GM19023 (cell line): ENCODE results near the gene C1orf35.
A peak's percentile ranks its signal among the peaks of the same experiment; 100 is the strongest.

Experiments used
- ATAC-seq: cut with Tn5 transposase; IDR thresholded peaks from one replicate; pipeline ENCODE4 v1.9.1; 2021; ENCODE audit warnings: mild to moderate bottlenecking, moderate library complexity; ENCODE audit not compliant: unreplicated experiment

The C1orf35 gene

DNA sequence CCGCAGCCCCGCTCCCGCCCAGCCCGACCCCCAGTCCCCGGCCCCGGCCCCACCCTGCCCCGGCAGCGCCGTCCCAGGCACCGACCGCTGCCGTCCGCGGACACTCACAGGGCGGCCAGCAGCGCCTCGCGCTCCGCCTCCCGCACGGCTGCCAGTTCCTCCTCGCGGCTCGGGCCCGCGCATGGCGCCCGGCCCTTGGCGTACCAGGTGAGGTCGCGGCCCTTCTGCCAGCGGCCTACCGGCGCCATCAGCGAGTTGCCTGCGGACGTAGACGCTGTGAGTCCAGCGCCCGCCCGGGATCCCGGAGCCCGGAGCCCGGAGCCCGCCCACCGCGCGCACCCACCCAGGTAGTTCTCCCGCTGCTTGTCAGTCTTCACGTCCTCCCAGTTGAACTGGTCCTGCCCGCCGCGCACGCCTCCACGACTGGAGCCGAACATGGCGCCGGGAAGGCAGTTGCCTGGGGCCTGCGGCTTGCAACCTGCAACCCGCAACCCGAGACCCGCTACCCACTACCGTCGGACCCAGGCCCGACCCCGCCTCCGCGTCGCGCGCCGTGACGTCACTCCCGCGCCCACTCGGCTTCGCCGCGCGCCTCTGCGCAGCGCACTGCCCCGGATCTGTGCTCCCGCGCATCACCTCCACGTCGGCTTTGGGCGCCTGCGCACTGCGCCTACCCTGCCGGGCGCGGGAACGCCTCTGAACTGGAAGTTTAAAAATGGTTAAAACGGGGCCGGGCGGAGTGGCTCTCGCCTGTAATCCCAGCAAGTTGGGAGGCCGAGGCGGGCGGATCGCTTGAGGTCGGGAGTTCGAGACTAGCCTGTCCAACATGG lies at the start of gene C1orf35:
Gene C1orf35, minus strand, starts transcription at position 535 of the 830 bp plus-strand sequence. Its CDS starts 98 bp downstream, at position 437.
- ATAC-seq = peak; percentile 76

DNA sequence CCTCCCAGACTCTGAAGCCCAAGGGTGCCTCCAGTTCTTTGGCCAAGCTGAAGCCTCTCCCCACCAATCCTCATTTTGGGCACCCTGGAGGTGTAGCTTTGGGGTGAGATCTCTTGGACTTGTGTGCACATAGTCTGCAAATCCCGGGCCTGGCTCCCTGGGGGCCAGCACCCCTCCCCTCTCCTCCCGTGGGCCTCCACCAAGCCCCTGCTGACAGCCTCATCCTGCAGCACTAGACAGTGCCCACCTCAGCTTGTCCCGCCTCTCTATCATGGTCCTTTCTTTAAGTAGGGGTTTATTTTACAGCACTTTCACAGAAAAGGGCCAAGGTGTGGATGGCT lies 49.8 kb upstream of the C1orf35 start:
- ATAC-seq = no peak

GRCh38 chr1:228152097-228152917 lies 49.2 kb upstream of the C1orf35 start:
- no peak for ATAC-seq

- no peak for ATAC-seq
Measured at GRCh38 chr1:228151180-228151925, 48.2 kb upstream of the C1orf35 start.

- no peak for ATAC-seq
Measured at GRCh38 chr1:228150461-228151179, 47.5 kb upstream of the C1orf35 start.

- ATAC-seq = no peak
Measured at GRCh38 chr1:228150120-228150460, 47.0 kb upstream of the C1orf35 start.

GRCh38 chr1:228149406-228150119 lies 46.4 kb upstream of the C1orf35 start, which contains the start of gene GJC2:
Gene GJC2, plus strand, starts transcription at chr1:228149930. Its CDS starts 7,829 bp downstream, at chr1:228157759.
- ATAC-seq = no peak

DNA sequence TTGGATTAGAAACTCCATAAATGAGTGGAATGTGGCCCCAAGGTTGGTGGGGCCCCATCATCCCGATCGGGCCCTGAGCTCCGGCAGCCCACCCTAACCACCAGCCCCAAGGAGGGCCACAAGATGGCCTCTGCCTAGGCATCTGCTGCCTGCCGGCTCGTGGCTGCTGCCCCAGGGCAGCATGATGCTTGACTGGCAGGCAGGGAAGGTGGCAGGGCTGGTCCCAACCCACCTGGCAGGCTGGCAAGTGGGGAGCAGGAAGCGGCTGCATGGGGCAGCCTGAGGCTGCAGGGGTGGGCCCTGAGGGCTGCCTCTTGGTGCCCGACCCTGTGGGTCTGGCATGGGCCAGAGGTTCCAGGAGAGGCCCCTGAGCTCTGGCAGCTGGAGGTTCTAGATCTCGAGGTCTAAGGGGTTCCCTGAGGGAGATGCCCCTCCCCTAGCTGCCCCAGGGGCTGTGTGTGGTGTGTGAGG lies 45.8 kb upstream of the C1orf35 start:
- no peak for ATAC-seq

DNA sequence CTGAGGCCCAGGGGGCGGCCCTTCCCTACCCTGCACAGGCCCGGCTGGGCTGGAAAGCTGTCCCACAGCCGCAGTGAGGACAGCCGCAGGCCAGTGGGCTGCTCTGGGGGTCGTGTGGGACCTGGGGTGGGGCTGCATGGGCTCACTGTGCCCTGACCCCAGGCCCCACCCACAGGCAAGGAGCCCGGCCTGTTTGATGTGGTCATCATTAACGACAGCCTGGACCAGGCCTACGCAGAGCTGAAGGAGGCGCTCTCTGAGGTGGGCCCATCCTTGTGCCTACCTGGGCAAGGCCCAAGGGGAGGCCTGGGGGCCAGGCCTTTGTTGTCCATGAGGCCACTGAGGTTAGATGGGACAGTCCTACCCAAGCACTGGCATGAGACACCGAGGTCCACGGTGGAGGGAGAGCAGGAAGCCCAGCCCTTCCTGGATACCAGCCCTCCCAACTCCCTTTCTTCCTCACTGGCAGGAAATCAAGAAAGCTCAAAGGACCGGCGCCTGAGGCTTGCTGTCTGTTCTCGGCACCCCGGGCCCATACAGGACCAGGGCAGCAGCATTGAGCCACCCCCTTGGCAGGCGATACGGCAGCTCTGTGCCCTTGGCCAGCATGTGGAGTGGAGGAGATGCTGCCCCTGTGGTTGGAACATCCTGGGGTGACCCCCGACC lies 45.2 kb upstream of the C1orf35 start:
- no peak for ATAC-seq

- no peak for ATAC-seq
Measured at GRCh38 chr1:228147768-228148167, 44.6 kb upstream of the C1orf35 start.

- ATAC-seq = no peak
Measured at GRCh38 chr1:228147151-228147693, 44.1 kb upstream of the C1orf35 start.

- ATAC-seq = no peak
Measured at GRCh38 chr1:228146417-228147150, 43.5 kb upstream of the C1orf35 start.

- ATAC-seq = no peak
Measured at GRCh38 chr1:228145463-228146416, 42.6 kb upstream of the C1orf35 start.

GRCh38 chr1:228144993-228145343 lies 41.8 kb upstream of the C1orf35 start:
- ATAC-seq = no peak

DNA sequence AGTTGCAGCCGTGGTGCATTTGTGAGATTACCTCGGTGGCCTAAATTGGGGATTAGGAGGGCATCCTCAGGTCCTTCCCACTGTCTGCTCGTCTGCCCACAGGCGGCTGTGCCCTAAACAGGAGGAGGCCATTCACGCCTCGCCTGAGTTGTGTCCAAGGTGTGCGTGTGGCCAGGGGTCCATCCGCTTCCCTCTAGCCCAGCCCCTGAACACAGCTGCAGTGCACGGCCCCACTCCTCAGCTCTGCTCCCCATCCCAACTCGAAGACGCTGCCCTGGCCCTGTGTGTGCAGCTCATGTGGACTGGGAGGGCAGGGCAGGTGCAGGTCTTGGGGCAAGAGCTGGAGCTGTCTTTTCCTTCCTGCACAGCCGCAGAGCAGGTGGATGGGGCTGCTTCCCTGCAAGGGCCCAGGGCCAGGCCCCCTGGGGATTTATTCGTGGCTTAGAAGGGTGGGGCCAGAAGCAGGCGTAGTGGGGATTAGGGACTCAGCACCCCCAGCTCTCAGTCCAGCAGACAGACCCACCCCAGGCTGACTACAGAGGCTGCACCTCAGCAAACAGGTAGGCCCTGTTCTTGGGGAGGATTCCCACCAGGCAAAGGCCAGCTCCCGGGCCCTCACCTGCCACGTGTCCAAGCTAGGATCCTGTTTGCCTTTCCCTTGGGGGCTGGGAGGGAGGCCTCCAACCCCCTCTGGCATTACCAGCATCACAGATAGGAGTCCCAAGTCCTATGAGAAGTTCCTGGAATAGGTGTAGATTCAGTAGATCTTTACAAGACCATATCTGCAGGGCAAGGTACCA lies 41.3 kb upstream of the C1orf35 start:
- no peak for ATAC-seq

DNA sequence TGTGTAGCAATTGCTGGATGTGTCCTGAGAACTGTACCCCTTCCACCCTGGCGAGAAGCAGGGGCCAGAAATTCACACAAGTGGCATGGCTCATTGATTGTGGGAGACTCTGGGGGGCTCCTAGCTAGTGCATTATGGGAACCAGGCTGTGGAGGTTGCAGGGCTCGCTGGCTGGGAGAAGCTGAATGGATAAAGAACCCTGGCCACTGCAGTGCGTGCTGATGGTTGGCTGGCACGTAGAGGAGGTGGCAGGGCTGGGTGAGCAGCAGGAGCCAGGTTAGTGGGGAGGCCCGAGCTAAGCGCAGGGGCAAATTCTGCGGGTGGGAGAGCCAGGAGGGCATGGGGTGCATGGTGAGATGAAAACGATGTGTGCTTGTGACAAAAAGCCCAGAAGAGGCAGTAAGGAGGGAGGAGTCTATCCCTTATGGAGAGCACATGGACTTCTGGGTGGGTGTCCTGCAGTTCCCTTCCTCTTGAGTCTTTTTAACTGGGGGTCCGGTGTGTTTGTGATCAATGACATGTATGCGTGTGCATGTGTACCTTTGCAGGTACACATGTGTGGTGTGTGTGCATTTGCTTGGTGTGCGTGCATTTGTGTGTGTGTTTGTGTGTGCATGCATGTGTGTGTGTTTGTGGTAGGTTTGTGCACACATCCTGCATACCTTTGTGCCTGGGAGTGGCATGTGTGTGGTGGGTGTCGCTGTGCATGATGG lies 40.5 kb upstream of the C1orf35 start:
- no peak for ATAC-seq
